ENCODE measurements around the gene GPATCH3.

GPATCH3 gene

GRCh38 chr1:26922431-26922729 is 22.1 kb upstream of the GPATCH3 start:
- DNase-seq (no peak), ATAC-seq (no peak)
- H3K27me3 Mint-ChIP-seq, result no peaks in the 10 kb centered on the region
- H3K9me3 Mint-ChIP-seq, result no peaks in the 10 kb centered on the region
- peaks cover 39% of the 10 kb centered on the region for H3K4me1 Mint-ChIP-seq
- peak overlapping the region; percentile 92 for H3K4me3 Mint-ChIP-seq
- H3K27ac Mint-ChIP-seq, result peak overlapping the region; percentile 93 to 98

DNA sequence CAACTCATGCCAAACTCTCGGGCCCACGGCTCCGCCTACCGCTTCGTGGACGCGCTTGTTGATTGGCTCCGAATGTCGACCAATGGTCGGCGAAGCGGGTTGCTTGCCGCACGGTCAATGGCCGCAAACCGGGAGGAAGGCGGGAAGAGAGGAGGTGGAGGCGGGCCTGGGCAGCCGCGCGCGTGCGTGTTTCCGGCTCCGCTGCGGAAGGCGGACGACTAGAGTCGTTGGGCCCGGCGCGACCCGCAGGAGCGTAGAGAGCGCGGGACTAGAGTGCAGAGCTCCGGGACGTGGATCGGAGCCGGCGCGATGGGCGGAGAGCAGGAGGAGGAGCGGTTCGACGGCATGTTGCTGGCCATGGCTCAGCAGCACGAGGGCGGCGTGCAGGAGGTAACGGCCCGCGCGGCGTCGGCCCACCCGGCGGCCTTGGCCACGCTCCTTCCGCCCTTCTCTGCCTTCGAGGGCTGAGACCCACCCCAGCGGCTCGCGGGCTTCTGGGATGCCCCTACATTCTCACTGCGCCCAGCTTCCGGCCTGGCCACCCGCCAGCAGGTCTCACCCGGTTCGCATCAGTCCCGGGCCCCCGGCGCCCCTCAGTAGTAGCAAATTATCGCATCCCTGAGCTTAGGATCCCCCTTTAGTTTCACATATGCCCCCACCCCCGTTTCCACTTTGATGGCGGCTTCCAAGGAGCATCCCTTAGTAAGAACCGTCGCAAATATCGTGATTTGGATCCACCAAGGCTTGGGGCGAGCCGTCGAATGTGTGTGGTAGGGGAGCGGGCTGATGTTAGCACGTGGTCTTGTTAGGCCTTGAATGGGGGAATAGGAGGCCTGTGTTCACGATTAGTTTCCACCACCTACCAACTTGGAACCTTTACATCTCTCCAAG is 21.5 kb upstream of the GPATCH3 start, which contains the start of gene NUDC:
Gene NUDC (plus strand): TSS at position 204 of the 891 bp plus-strand sequence. CDS start 106 bp downstream, at position 310.
- peak within 1 kb of the TSS; percentile 93 to 98 for H3K27ac Mint-ChIP-seq
- ATAC-seq (peak; percentile 95), DNase-seq (peak; percentile 94 to 97)
- peak within 1 kb of the TSS; percentile 92 for H3K4me3 Mint-ChIP-seq
- no peaks in the 10 kb centered on the region for H3K9me3 Mint-ChIP-seq
- H3K4me1 Mint-ChIP-seq, result peaks cover 34% of the 10 kb centered on the region
- no peaks in the 10 kb centered on the region for H3K27me3 Mint-ChIP-seq

DNA sequence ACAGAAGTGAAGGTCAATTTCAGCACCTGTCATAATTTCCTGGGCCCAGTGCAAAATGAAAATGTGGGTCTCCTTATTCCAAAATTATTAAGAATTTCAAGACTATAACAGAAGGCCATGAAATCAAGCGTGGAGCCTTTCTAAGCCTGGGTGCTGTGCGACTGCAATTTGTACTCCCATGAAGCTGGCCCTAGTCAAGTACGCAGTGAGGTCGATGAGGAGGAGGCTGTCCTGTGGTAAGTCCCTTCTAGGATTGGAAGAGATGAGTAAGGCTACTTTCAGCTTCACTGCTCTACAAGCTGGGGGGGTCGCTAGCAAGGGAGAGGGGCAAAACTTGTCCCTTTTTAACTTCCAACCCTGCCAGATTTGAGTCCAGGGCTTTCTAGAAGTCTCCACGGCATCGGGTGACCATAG is 20.9 kb upstream of the GPATCH3 start:
- ATAC-seq (peak; percentile 67), DNase-seq (no peak)
- Mint-ChIP-seq H3K9me3 (no peaks in the 10 kb centered on the region), H3K4me3 (peak overlapping the region; percentile 92), H3K27me3 (no peaks in the 10 kb centered on the region), H3K4me1 (peaks cover 31% of the 10 kb centered on the region), H3K27ac (peak overlapping the region; percentile 93 to 98)

- Mint-ChIP-seq H3K4me1 (peaks cover 3% of the 10 kb centered on the region), H3K9me3 (no peaks in the 10 kb centered on the region), H3K27ac (peak overlapping the region in 1 of 2 donors; percentile 67), H3K27me3 (no peaks in the 10 kb centered on the region), H3K4me3 (no peak overlapping the region)
- DNase-seq (no peak), ATAC-seq (no peak)
These were observed 15.1 kb upstream of the GPATCH3 start for GRCh38 chr1:26915204-26915842.

DNA sequence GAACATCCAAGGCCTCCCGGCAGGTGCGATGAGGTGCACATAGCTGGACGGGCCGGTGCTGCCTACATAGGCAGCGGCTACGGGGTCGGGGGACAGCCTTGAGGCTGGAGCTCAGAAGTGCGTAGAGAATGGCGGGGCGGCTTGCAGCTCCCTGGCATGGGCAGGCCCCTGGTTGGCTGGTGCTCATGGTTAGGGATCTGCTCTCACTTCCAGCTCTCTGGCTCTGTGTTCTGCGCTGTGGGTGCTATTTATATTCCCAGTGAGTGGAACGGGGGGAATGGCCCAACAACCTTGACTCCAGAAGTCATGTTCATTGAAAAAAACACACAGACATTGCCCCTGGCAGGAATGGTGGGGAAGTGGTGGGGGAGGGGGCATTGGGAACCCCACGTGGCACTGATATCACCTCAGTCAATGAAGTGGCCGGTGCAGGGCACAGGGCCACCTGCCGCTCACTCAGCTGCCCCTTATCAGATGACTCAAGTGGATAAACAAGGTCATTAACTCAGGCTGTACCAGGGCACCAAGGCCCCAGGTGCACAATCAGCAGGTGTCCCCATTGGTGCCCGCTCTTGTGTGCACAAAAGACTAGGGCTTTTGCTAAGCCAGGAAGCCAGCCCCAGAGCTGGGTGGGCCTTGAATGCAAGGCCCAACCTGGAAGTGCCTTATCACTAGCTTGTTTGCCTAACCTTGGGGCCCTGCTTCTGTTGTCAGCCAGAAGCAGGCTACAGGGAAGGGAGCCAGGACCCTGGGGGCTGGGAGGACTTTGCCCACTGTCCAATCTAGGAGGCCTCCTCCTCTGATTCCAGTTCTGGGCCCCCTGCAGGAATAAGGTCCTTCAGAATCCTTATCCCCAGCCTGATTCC is 13.7 kb upstream of the GPATCH3 start, which contains the start of gene NR0B2:
Gene NR0B2 (minus strand): TSS at position 222 of the 866 bp plus-strand sequence. CDS start 35 bp downstream, at position 187.
- H3K4me1 Mint-ChIP-seq, result no peaks in the 10 kb centered on the region
- H3K27me3 Mint-ChIP-seq, result no peaks in the 10 kb centered on the region
- peak within 1 kb of the TSS in 1 of 2 donors; percentile 74 for H3K27ac Mint-ChIP-seq
- H3K4me3 Mint-ChIP-seq, result no peak within 1 kb of the TSS
- ATAC-seq (no peak), DNase-seq (no peak)
- no peaks in the 10 kb centered on the region for H3K9me3 Mint-ChIP-seq

DNA sequence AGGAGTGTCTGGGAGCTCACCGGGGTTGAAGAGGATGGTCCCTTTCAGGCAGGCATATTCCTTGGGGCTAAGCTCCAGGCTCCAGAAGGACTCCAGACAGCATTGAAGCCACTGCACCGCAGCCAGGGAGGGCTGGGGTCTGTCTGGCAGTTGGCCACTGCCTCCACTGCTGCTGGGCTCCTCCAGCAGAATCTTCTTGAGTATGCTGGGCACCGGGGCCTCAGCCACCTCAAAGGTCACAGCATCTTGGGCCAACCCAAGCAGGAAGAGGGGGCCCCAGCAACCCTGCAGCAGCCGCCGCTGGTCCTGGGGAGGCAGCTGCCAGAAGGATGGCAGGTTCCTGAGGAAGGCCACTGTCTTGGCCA is 13.1 kb upstream of the GPATCH3 start:
- H3K4me3 Mint-ChIP-seq, result no peak overlapping the region
- ATAC-seq, result no peak
- no peaks in the 10 kb centered on the region for H3K9me3 Mint-ChIP-seq

DNA sequence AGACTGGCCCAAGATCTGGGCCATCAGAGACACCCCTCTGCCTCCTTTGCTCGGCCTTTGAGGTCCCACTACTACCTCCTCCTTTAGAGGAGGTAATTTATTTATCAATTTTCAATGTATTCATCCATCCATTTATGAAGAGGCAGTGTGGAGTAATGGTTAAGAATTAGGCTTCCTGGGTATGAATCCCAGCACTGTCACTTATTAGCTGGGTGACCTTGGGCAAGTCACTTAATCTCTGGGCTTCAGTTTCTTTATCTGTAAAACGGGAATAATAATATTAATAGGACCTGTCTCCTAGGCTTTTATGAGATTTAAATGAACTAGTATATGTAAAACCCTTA is 11.9 kb upstream of the GPATCH3 start:
- H3K27ac Mint-ChIP-seq, result peak overlapping the region in 1 of 2 donors; percentile 35
- H3K9me3 Mint-ChIP-seq, result no peaks in the 10 kb centered on the region
- H3K4me3 Mint-ChIP-seq, result no peak overlapping the region
- H3K27me3 Mint-ChIP-seq, result no peaks in the 10 kb centered on the region
- ATAC-seq (no peak), DNase-seq (no peak)
- no peaks in the 10 kb centered on the region for H3K4me1 Mint-ChIP-seq

More for the DNA sequence above, 13.1 kb upstream of the GPATCH3 start:
- H3K27ac Mint-ChIP-seq, result peak overlapping the region in 1 of 2 donors; percentile 74
- no peaks in the 10 kb centered on the region for H3K27me3 Mint-ChIP-seq
- H3K4me1 Mint-ChIP-seq, result no peaks in the 10 kb centered on the region
- no peak for DNase-seq

DNA sequence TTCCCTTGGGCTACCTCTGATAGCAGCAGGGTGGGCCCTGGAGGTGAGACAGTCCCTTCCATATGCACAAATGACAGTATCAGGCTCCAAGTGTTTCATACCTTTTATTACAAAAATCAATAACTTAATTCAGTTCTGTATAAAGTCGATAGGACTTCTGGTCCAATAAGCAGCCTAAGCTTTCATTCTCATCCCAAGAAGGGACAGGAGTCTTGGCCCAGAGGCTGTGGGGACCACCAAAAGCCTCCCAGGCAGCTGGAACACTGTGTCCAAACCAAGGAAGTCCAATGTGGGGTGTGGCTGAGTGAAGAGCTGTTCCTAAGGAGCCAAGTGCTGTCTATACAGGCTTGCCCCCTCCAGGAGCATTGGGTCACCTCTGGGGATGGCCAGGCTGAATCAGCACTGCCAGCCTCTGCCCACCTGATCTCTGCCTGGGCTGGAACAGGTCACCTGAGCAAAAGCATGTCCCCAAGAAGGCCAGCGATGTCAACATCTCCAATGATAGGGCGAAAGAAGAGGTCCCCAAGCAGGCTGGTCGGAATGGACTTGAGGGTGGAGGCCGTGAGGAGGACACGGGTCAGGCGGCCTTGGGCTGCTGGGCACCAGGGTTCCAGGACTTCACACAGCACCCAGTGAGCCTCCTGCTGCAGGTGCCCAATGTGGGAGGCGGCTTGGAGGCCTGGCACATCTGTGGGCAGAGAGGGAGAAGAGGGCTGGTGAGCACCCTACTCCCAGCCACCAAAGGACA is 11.3 kb upstream of the GPATCH3 start:
- Mint-ChIP-seq H3K9me3 (no peaks in the 10 kb centered on the region), H3K27ac (no peak overlapping the region), H3K27me3 (no peaks in the 10 kb centered on the region), H3K4me3 (no peak overlapping the region), H3K4me1 (no peaks in the 10 kb centered on the region)
- ATAC-seq (no peak), DNase-seq (no peak)

DNA sequence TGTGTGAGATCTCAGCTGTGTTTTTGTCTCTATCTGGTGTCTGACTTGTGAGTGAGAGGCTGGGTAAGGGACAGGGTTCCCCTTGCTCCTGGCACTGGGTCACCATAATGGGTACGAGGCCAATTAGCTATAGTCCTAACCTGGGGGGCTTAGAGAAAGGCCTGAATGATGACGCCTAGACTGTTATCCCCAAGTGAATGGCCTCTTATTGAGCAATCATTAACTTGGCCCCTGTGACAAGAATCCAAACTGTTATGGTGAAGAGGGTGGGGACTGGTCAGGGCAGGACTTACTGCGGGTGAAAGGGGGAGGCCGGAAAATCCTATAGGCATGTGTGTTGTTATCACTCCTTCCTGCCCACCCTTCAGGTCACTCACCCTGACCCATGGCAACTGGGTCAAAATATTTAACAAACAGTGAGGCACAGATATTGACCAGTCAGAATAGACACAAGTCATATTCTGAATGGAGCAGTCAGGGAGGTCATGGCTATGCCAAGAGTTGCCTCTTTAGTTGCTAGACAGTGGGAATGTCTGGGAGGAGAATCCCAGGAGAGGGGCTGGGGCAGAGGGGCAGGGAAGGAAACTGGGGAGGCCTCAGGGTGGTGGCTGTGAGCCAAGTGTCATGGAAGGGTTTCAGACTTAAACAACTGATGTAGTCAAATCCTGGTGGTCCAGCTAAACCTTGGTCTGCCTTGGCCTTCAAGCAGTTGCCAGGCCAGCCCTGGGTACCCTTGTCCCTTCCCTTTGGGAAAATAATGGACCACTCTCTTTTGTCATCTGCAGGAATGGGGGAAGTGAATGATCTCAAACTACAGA is 10.3 kb upstream of the GPATCH3 start:
- ATAC-seq (no peak), DNase-seq (no peak)
- H3K27me3 Mint-ChIP-seq, result no peaks in the 10 kb centered on the region
- H3K4me3 Mint-ChIP-seq, result no peak overlapping the region
- no peaks in the 10 kb centered on the region for H3K4me1 Mint-ChIP-seq
- no peaks in the 10 kb centered on the region for H3K9me3 Mint-ChIP-seq
- H3K27ac Mint-ChIP-seq, result peak overlapping the region in 1 of 2 donors; percentile 21

DNA sequence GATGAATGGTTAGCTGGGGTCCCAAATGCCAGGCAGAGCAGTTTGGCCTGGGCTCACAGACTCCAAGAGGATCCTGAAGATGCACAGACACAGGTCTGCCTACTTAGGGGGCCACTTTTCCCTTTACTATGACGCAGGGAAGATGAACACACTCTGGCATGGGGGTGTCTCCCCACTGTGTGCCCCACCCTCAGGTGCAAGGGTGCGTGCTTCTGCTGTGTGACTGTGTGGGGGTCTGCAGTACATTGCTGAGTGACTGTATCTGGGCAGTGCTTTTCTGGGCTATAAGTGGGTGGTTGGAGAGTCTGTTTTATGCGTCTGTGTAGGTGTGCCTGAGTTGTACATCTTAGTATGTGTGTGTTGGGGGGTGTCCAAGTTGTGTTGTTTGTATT is 9.7 kb upstream of the GPATCH3 start:
- Mint-ChIP-seq H3K9me3 (no peaks in the 10 kb centered on the region), H3K27ac (peak overlapping the region in 1 of 2 donors; percentile 67), H3K4me3 (no peak overlapping the region), H3K4me1 (no peaks in the 10 kb centered on the region), H3K27me3 (no peaks in the 10 kb centered on the region)
- ATAC-seq (no peak), DNase-seq (no peak)

- H3K4me3 Mint-ChIP-seq, result no peak overlapping the region
These were observed 7.0 kb upstream of the GPATCH3 start for GRCh38 chr1:26907071-26907917.

DNA sequence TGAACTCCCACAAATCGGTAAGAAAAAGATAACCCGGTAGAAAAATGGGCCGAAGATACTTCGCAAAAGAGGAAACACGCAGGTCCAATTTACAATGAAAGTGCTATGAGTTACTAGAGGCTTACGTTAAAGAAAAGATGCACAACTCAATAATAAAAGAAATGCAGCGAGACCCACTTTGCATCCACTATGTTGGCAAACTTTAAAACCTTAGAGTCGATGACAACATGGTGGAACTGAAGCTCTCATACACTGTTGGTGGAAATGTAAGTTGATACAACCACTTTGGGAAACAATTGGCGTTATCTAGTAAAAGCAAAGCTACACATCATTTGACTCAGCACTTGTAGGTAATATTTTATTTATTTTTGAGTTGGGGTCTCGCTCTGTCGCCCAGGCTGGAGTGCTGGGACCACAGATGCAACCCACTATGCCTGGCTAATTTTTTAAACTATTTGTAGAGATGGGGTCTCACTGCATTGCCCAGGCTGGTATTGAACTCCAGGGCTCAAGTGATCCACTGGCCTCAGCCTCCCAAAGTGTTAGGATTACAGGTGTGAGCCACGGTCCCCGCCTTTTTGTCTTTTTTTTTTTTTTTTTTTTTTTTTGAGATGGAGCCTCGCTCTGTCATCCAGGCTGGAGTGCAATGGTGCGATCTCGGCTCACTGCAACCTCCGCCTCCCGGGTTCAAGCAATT is 696 bp upstream of the GPATCH3 start:
- no peaks in the 10 kb centered on the region for H3K27me3 Mint-ChIP-seq
- peak overlapping the region; percentile 98 to 99 for H3K27ac Mint-ChIP-seq
- H3K9me3 Mint-ChIP-seq, result no peaks in the 10 kb centered on the region
- no peak for ATAC-seq
- H3K4me1 Mint-ChIP-seq, result peaks cover 36% of the 10 kb centered on the region
- DNase-seq, result no peak
- peak overlapping the region; percentile 92 to 94 for H3K4me3 Mint-ChIP-seq

More at GRCh38 chr1:26907071-26907917, 7.0 kb upstream of the GPATCH3 start:
- Mint-ChIP-seq H3K9me3 (no peaks in the 10 kb centered on the region), H3K27me3 (no peaks in the 10 kb centered on the region), H3K4me1 (peaks cover 2% of the 10 kb centered on the region), H3K27ac (peak overlapping the region in 1 of 2 donors; percentile 13)
- DNase-seq (no peak), ATAC-seq (no peak)

GRCh38 chr1:26897351-26897750 is 2.9 kb downstream of the GPATCH3 start:
- DNase-seq, result no peak
- ATAC-seq, result no peak
- no peak overlapping the region for H3K4me3 Mint-ChIP-seq
- no peaks in the 10 kb centered on the region for H3K27me3 Mint-ChIP-seq
- H3K4me1 Mint-ChIP-seq, result peaks cover 34% of the 10 kb centered on the region
- H3K9me3 Mint-ChIP-seq, result no peaks in the 10 kb centered on the region
- H3K27ac Mint-ChIP-seq, result peak overlapping the region in 1 of 2 donors; percentile 65

Data from stimulated activated naive CD8-positive, alpha-beta T cell treated with anti-CD3 and anti-CD28 coated beads, Interleukin-15, amount 100 ng/mL, for 72 hours (primary cell).